C4-2B (cell line): ENCODE measurements around the gene RAPGEF6.
"Not testable (repeated sequence)": the region's sequence is repeated elsewhere in the genome, so short reads cannot be mapped to it uniquely, and the experiment has no call there.

Source experiments
- H3K27ac ChIP-seq: fragments of 450-650 bp; 2 replicates; pipeline ENCODE4 v1.5.1; 2017
- CTCF ChIP-seq: fragments of 450-650 bp; conservative IDR thresholded peaks from 2 replicates; pipeline ENCODE4 v1.5.1; 2017; ENCODE audit warnings: mild to moderate bottlenecking
- ZFX ChIP-seq: fragments of 450-650 bp; IDR thresholded peaks from 2 replicates; pipeline ENCODE4 v1.6.1; 2017

Gene RAPGEF6

DNA sequence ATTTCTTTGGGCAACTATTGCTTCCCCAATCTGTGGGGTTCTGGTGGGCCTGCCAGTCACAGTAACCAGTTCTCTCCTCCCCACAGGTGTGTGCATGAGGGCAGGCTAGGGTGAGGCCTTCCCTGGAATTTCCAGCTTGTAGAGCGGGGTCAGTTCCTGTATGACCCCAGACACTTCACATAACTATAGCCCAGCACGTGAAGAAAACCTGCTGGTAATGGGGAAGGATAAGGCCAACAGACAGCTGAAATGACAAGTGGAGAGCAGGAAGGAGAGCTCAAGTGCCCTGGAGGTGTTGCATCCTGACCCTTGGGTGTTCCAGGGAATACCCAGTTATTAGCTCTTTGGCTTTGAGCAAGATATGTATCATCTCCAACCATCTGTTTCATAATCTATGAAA is 229.0 kb downstream of the RAPGEF6 start:
- no peak for TF ChIP-seq CTCF
- H3K27ac ChIP-seq, result no peak overlapping the region

DNA sequence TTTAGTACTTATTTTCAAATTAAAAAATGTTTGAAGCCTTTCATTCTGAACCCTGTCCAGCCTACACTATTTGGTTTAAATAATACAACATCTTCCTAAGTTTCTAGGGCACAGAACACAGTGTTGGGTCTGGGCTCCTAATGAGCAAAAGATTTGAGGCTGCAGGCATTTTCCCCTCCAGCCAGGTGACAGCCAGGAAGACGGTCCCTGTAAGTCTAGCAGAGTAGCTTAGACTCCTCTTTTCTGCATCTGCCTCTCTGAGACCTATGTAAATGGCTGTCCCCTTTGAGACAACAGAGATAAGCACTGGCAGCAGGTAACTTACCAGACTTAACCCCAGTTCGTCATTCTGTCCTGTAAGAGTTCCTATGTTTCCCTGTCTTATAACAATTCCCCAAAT is 229.4 kb downstream of the RAPGEF6 start:
- H3K27ac ChIP-seq, result no peak overlapping the region
- no peak for TF ChIP-seq ZFX
- no peak for TF ChIP-seq CTCF

DNA sequence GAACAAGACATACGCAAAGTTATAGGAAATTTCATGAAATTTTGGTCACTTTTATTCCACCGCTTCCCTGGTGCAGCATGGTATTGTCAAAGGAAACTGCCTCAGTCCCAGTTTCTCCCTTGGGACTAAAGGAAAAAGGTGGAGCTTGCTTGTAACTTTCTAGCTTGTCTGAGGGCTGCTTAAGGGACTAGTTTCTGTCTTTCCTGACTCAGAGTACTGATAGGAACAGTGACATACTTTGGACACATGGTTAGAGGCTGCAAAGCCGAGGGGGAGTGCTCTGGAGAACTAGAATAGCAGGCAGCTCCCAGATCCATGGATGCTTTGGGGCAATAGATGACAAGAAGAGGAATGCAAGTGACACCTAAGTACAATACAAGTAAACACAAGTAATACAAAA is 234.4 kb downstream of the RAPGEF6 start:
- TF ChIP-seq ZFX, result no peak
- no peak for TF ChIP-seq CTCF
- H3K27ac ChIP-seq, result no peak overlapping the region

- not testable (repeated sequence) for H3K27ac ChIP-seq
Observed at GRCh38 chr5:131399007-131399406, 236.0 kb downstream of the RAPGEF6 start.

- H3K27ac ChIP-seq, result no peak overlapping the region
- TF ChIP-seq CTCF (no peak), ZFX (no peak)
Observed at GRCh38 chr5:131396630-131397273, 238.3 kb downstream of the RAPGEF6 start.

- TF ChIP-seq ZFX (no peak), CTCF (no peak)
- H3K27ac ChIP-seq, result no peak overlapping the region
Observed at GRCh38 chr5:131396015-131396414, 239.0 kb downstream of the RAPGEF6 start.

DNA sequence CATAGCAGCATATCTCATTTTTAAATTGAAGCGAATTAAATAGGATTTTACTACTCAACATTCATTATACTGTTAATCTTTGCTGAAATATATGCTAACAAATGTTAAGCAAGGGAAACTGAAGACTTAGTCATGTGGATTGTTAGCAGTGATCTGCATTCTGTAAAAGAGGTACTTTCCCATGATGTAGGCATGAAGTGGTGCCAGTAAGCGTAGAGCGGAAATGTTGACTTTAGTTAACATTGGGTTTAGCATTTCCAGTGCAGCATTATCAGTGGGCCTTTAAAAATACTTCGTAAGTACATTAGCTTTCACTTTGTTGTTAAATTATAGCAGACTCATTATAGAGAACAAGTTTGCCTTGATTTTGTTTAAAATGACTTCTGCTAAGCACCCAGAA is 240.9 kb downstream of the RAPGEF6 start:
- H3K27ac ChIP-seq, result no peak overlapping the region
- TF ChIP-seq ZFX, result no peak

GRCh38 chr5:131393498-131393968 is 241.5 kb downstream of the RAPGEF6 start:
- TF ChIP-seq ZFX, result no peak
- TF ChIP-seq CTCF, result no peak
- H3K27ac ChIP-seq, result no peak overlapping the region
